ENCODE data around the gene EML2.
"Not testable (repeated sequence)": the region's sequence is repeated elsewhere in the genome, so short reads cannot be mapped to it uniquely, and the experiment has no call there.

Gene EML2

DNA sequence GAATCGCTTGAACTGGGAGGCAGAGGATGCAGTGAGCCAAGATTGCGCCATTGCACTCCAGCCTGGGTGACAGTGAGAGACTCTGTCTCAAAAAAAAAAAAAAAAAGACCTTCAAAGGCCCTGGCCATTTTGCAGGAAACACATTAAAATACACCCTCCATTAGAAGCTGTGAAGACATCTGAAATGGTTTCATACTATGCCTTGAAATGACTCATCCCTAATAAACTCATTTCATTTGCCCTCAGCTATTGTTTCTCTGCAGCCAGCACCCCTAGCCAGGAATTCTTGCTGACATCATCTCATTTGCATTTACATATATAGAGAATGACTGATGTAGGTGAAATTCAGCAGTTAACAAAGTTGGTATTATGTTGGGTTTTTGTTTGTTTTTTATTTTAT, 8.7 kb downstream of the EML2 start:
- no peak for DNase-seq (ENCODE audit: low spot score)
- TF ChIP-seq, protein P1, sequence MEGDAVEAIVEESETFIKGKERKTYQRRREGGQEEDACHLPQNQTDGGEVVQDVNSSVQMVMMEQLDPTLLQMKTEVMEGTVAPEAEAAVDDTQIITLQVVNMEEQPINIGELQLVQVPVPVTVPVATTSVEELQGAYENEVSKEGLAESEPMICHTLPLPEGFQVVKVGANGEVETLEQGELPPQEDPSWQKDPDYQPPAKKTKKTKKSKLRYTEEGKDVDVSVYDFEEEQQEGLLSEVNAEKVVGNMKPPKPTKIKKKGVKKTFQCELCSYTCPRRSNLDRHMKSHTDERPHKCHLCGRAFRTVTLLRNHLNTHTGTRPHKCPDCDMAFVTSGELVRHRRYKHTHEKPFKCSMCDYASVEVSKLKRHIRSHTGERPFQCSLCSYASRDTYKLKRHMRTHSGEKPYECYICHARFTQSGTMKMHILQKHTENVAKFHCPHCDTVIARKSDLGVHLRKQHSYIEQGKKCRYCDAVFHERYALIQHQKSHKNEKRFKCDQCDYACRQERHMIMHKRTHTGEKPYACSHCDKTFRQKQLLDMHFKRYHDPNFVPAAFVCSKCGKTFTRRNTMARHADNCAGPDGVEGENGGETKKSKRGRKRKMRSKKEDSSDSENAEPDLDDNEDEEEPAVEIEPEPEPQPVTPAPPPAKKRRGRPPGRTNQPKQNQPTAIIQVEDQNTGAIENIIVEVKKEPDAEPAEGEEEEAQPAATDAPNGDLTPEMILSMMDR (IDR thresholded peaks at IDR 0.05), result no peak
- no peak overlapping the region for H3K27ac ChIP-seq
- H3K4me3 ChIP-seq, result no peak overlapping the region

- no peak overlapping the region for H3K4me3 ChIP-seq
- TF ChIP-seq, protein P1 (IDR thresholded peaks at IDR 0.05), result no peak
Observed at GRCh38 chr19:45629704-45630103, 9.5 kb downstream of the EML2 start.

GRCh38 chr19:45628219-45628618, 11.0 kb downstream of the EML2 start:
- H3K4me3 ChIP-seq; DNase-seq (ENCODE audit: low spot score); H3K27ac ChIP-seq: not testable (repeated sequence)

More at GRCh38 chr19:45629704-45630103, 9.5 kb downstream of the EML2 start:
- DNase-seq (ENCODE audit: low spot score), result no peak
- no peak overlapping the region for H3K27ac ChIP-seq

GRCh38 chr19:45623984-45624383, 15.2 kb downstream of the EML2 start:
- Histone ChIP-seq H3K27ac (no peak overlapping the region), H3K4me3 (no peak overlapping the region)
- TF ChIP-seq, protein P1 (IDR thresholded peaks at IDR 0.05), result no peak
- DNase-seq (ENCODE audit: low spot score), result no peak

DNA sequence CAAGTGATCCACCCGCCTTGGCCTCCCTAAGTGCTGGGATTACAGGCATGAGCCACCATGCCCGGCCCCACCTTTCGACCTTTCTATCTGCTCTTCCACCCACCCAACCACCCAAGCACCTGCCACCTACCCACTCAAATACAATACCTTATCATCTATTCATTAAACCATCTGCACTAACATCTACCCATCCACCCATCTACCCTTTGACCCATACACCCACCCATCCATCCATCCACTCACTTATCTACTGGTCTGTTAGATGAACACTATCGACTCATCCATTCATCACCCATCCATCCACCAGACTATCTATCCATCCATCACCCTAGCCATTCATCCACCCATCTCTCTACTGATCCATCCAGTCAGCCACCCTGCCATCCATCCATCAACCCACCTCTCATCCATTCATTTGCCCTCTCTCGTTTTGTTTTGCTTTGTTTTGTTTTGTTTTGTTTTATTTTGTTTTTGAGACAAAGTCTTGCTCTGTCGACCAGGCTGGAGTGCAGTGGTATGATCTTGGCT, 17.2 kb downstream of the EML2 start:
- Histone ChIP-seq H3K4me3 (no peak overlapping the region), H3K27ac (no peak overlapping the region)
- DNase-seq (ENCODE audit: low spot score), result no peak
- TF ChIP-seq, protein P1 (IDR thresholded peaks at IDR 0.05), result no peak

DNA sequence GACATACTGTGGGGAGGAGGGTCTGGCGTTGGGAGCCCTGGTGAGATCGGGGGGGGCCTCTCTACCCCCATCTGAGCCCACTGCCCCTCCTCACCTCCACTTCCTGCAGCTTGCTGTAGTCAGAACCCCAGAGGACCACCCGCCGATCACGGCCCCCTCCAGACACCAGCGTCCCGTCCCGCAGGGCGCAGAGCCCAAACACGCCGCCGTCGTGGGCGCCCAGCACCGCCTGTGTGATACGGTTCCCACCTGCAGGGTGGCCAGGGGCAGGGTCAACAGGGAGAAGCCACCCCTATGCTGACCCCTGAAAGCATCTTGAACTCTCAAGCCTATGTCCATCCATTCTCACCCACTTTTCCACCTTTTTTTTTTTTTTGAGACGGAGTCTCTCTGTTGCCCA, 17.8 kb downstream of the EML2 start:
- H3K4me3 ChIP-seq, result no peak overlapping the region
- TF ChIP-seq, protein P1 (IDR thresholded peaks at IDR 0.05), result no peak
- DNase-seq (ENCODE audit: low spot score), result no peak
- no peak overlapping the region for H3K27ac ChIP-seq

DNA sequence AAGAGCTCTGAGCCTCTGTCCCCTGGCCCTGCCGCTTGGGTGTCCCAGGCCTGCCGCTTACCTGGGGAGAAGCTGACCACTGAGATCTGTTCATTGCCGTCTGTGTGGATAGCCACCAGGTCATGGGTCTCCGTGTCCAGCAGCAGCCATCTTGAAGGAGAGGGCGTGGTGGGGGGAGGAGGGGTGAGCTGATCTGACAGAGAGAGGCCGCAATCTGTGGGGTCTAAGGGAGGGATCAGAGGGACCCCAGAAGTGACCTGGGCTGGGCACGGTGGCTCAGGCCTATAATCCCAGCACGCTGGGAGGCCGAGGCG, 22.5 kb downstream of the EML2 start:
- Histone ChIP-seq H3K4me3 (no peak overlapping the region), H3K27ac (no peak overlapping the region)
- no peak for DNase-seq (ENCODE audit: low spot score)
- TF ChIP-seq, protein P1 (IDR thresholded peaks at IDR 0.05), result no peak
